GM12878 (cell line): ENCODE measurements around the gene ARHGAP26. TPM values are rescaled to one million over a fixed set of nuclear protein-coding genes. Genes with fewer than 3 reads are reported as not detected.

ENCODE experiments used
- ATAC-seq: fragments of 200-7000 bp; cut with Tn5 transposase; 3 replicates; pipeline ENCODE4 v1.9.1; 2020; ENCODE audit warnings: mild to moderate bottlenecking, moderate library complexity
- BruUV-seq: library from RNA; stranded (reverse); fragments of 400-500 nt; replicated peaks from 2 replicates; lab custom pipeline; 2021; lab: Mats Ljungman, UMichigan
- CTCF ChIA-PET: fragments of 300-600 bp; sonication (Branson Sonifier 250); formaldehyde crosslinking; extraction: SDS; loops from one replicate; lab custom pipeline; 2021; ENCODE audit warnings: inconsistent platforms; lab: Yijun Ruan, JAX
- POLR2A ChIA-PET: fragments of 350-600 bp; formaldehyde crosslinking; extraction: SDS; loops from one replicate; lab custom pipeline; 2021; ENCODE audit warnings: inconsistent platforms; lab: Charles Lee
- RAD21 ChIA-PET: fragments of 300-600 bp; sonication (Branson Sonifier 250); formaldehyde crosslinking; loops from one replicate; lab custom pipeline; 2023; ENCODE audit warnings: antibody characterized with exemption; ENCODE audit not compliant: unreplicated experiment; lab: Charles Lee
- SMC1A ChIA-PET: fragments of 300-600 bp; sonication (Branson Sonifier 250); formaldehyde crosslinking; loops from one replicate; lab custom pipeline; 2023; ENCODE audit not compliant: unreplicated experiment, uncharacterized antibody; lab: Charles Lee
- DNase-seq: peaks from one replicate; pipeline ENCODE4 v3.0.0-alpha.2; 2011; ENCODE audit warnings: low read depth, low spot score
- FAIRE-seq: peaks from 3 replicates; lab custom pipeline; 2011; peaks lifted over from hg19 to GRCh38; lab: Jason Lieb, UNC
- H2AFZ ChIP-seq: 2 replicates; pipeline ENCODE4 v1.6.0; 2011; ENCODE audit warnings: low read depth, low read length, control low read depth; ENCODE audit not compliant: control insufficient read depth
- H3K27ac ChIP-seq: 2 replicates; pipeline ENCODE4 v1.5.1; 2011; ENCODE audit warnings: control low read depth; ENCODE audit not compliant: control insufficient read depth, insufficient read depth
- H3K27me3 ChIP-seq, 2 experiments: replicated peaks in 1 of 2; 2 replicates each; pipeline versions ENCODE4 v1.6.0 to v1.6.1; 2011; ENCODE audit warnings: low read length in 1 of 2; ENCODE audit not compliant: control insufficient read depth in 2 of 2, insufficient read depth in 2 of 2
- H3K36me3 ChIP-seq, 2 experiments: 2 replicates each; pipeline ENCODE4 v1.5.1; 2011; ENCODE audit warnings: low read length in 1 of 2; ENCODE audit not compliant: control insufficient read depth in 2 of 2, insufficient read depth in 2 of 2
- H3K4me1 ChIP-seq: 2 replicates; pipeline ENCODE4 v1.6.1; 2011; ENCODE audit warnings: mild to moderate bottlenecking, low read length, moderate library complexity, mixed read lengths; ENCODE audit not compliant: control insufficient read depth, insufficient read depth
- H3K4me2 ChIP-seq: 2 replicates; pipeline ENCODE4 v1.6.0; 2011; ENCODE audit warnings: control low read depth; ENCODE audit not compliant: control insufficient read depth, insufficient read depth
- H3K4me3 ChIP-seq: fragments of 200-600 bp; sonication (generic); 2 replicates; pipeline ENCODE4 v1.5.1; 2016
- H3K79me2 ChIP-seq: 2 replicates; pipeline ENCODE4 v1.6.0; 2011; ENCODE audit warnings: low read length; ENCODE audit not compliant: control insufficient read depth, insufficient read depth
- H3K9ac ChIP-seq: 2 replicates; pipeline ENCODE4 v1.8.0; 2011; ENCODE audit warnings: low read length, control low read depth, mixed read lengths; ENCODE audit not compliant: control insufficient read depth, insufficient read depth
- H3K9me3 ChIP-seq: replicated peaks from 3 replicates; pipeline ENCODE4 v1.5.1; 2011; ENCODE audit warnings: mild to moderate bottlenecking, low read length; ENCODE audit not compliant: control insufficient read depth, insufficient read depth
- H4K20me1 ChIP-seq: 2 replicates; pipeline ENCODE4 v1.6.0; 2011; ENCODE audit not compliant: control insufficient read depth, insufficient read depth
- BHLHE40 ChIP-seq, 2 experiments: fragments of 450-650 bp in 1 of 2; IDR thresholded peaks; 2 replicates each; pipeline ENCODE4 v1.6.1; 2011 to 2017; ENCODE audit warnings: low read depth in 2 of 2, borderline replicate concordance in 1 of 2, improper control_type of control experiment in 1 of 2, low read length in 1 of 2, mild to moderate bottlenecking in 1 of 2
- CREB1 ChIP-seq: IDR thresholded peaks from 2 replicates; pipeline ENCODE4 v1.6.1; 2012; ENCODE audit warnings: low read depth, mild to moderate bottlenecking, inconsistent platforms
- CREM ChIP-seq: IDR thresholded peaks from 2 replicates; pipeline ENCODE4 v1.6.1; 2014; ENCODE audit warnings: antibody characterized with exemption, low read depth
- EGR1 ChIP-seq, 2 experiments: IDR thresholded peaks; 1 replicate in 1 of 2; 2 replicates in 1 of 2; pipeline ENCODE4 v1.6.1; 2011 to 2012; ENCODE audit warnings: low read depth in 2 of 2, low read length in 2 of 2, borderline replicate concordance in 1 of 2, mild to moderate bottlenecking in 1 of 2, moderate library complexity in 1 of 2
- HSF1 ChIP-seq: fragments of 150-350 bp; IDR thresholded peaks from 2 replicates; pipeline ENCODE4 v1.6.1; 2014; ENCODE audit warnings: mild to moderate bottlenecking, low read depth, low read length
- KAT2A ChIP-seq: conservative IDR thresholded peaks from 2 replicates; pipeline ENCODE4 v1.6.1; 2011; ENCODE audit warnings: low read depth, low read length; ENCODE audit not compliant: control insufficient read depth
- MTA3 ChIP-seq: IDR thresholded peaks from 2 replicates; pipeline ENCODE4 v1.6.1; 2012; ENCODE audit warnings: low read length, inconsistent platforms, borderline replicate concordance
- NFXL1 ChIP-seq: fragments of 450-650 bp; IDR thresholded peaks from 2 replicates; pipeline ENCODE4 v1.6.1; 2017; ENCODE audit warnings: antibody characterized with exemption, mild to moderate bottlenecking, borderline replicate concordance
- PAX5 ChIP-seq: IDR thresholded peaks from 2 replicates; pipeline ENCODE4 v1.6.1; 2011; ENCODE audit warnings: low read depth, low read length, borderline replicate concordance
- PAX8 ChIP-seq: fragments of 450-650 bp; IDR thresholded peaks from 2 replicates; pipeline ENCODE4 v1.6.1; 2017; ENCODE audit warnings: mild to moderate bottlenecking, moderate library complexity
- SMARCA5 ChIP-seq: fragments of 450-650 bp; IDR thresholded peaks from 2 replicates; pipeline ENCODE4 v1.6.1; 2017; ENCODE audit warnings: mild to moderate bottlenecking
- SREBF2 ChIP-seq: IDR thresholded peaks from 2 replicates; pipeline ENCODE4 v1.6.1; 2012; ENCODE audit warnings: mild to moderate bottlenecking, low read length
- SUZ12 ChIP-seq: fragments of 200-600 bp; sonication (generic); IDR thresholded peaks from one replicate; pipeline ENCODE4 v1.6.1; 2018; ENCODE audit warnings: antibody characterized with exemption, mild to moderate bottlenecking; ENCODE audit not compliant: unreplicated experiment
- ZNF274 ChIP-seq: IDR thresholded peaks from one replicate; pipeline ENCODE4 v1.8.0; 2011; ENCODE audit not compliant: insufficient read length, insufficient read depth
- ZZZ3 ChIP-seq: IDR thresholded peaks from 2 replicates; pipeline ENCODE4 v1.6.1; 2011; ENCODE audit warnings: low read depth; ENCODE audit not compliant: control insufficient read depth, insufficient read length
- WGBS: methylation state at CpG from one replicate; pipeline ENCODE4 v1.1.6; 2016; ENCODE audit warnings: low lambda C conversion rate; ENCODE audit not compliant: insufficient replicate concordance, insufficient coverage; ENCODE audit errors: missing lambda C conversion rate; 5-methylcytosine and 5-hydroxymethylcytosine counted together
- in situ Hi-C: fragments of 300-500 bp; cut with MboI; formaldehyde crosslinking; loops from 9 replicates; pipeline ENCODE4 v1.14.3; 2018; ENCODE audit warnings: mixed read lengths
- intact Hi-C: fragments of 100-400 bp; cut with micrococcal nuclease; formaldehyde crosslinking; loops from one replicate; pipeline ENCODE4 v1.14.2; 2022; ENCODE audit not compliant: unreplicated experiment
- polyA plus RNA-seq, 11 experiments: library from polyadenylated mRNA; depleted of rRNA in 4 of 11; unstranded in 6 of 11; stranded (reverse) in 5 of 11; fragments of >200 nt; fragmentation: Nextera tagmentation in 4 of 11; fragmentation: Illumina TruSeq in 1 of 11; extraction: Ambion mirVana in 4 of 11; extraction: Trizol in 1 of 11; gene quantifications; 1 replicate in 1 of 11; 2 replicates in 10 of 11; pipeline versions ENCODE4 v1.2.1 to v1.2.3, GENCODE V29; 2011 to 2016; ENCODE audit warnings: inconsistent platforms in 2 of 11, missing spikeins in 2 of 11, low read depth in 1 of 11
- total RNA-seq, 4 experiments: library from RNA; depleted of rRNA in 3 of 4; stranded (reverse); fragments of >200 nt in 3 of 4; fragmentation: Illumina TruSeq in 1 of 4; extraction: Trizol in 1 of 4; gene quantifications; 2 replicates each; pipeline versions ENCODE4 v1.2.1 to v1.2.3, GENCODE V29; 2013 to 2021

The ARHGAP26 gene
- total and polyA plus RNA-seq, 10 of the 15 experiments (the other 5 are each of a cell fraction or from before 2014, with no cell fraction given) = 9.4 to 41.5 (median 19.3) TPM

- Histone ChIP-seq H3K4me2 (no peak overlapping the region), H3K36me3 (peaks cover 0 to 5% of the 10 kb centered on the region in 2 experiments; a peak in 2 of 4 replicates), H3K27me3 (no peaks in the 10 kb centered on the region), H2AFZ (no peak overlapping the region), H3K9ac (no peak overlapping the region), H3K79me2 (no peaks in the 10 kb centered on the region; the same call in 1 of the 2 replicates), H3K4me1 (no peaks in the 10 kb centered on the region), H3K4me3 (no peak overlapping the region), H3K9me3 (no peaks in the 10 kb centered on the region), H3K27ac (no peak overlapping the region), H4K20me1 (no peaks in the 10 kb centered on the region)
- POLR2A ChIA-PET = interaction anchor here (1.1 to 4.7 kb wide), 3 partner anchors 8 to 32 kb away, joined by 3 to 17 read pairs (median 3); no protein-coding TSS in a partner anchor
- 97% methylated on average over 11 of the region's 11 CpGs for WGBS
- intact Hi-C loops (no loop called here), in situ Hi-C loops (no loop called here)
- DNase-seq (no peak), ATAC-seq (no peak), FAIRE-seq (no peak)
- CTCF ChIA-PET = interaction anchor here (0.7 to 1.5 kb wide), 4 partner anchors 9 to 124 kb away, joined by 3 read pairs; no protein-coding TSS in a partner anchor
- TF ChIP-seq SREBF2 (no peak), ZZZ3 (no peak), CREM (no peak), NFXL1 (no peak), SMARCA5 (no peak)
- BruUV-seq = no TSS peak
- SMC1A ChIA-PET = interaction anchor here (0.6 to 6.9 kb wide), 15 partner anchors 9 to 93 kb away, joined by 3 to 49 read pairs (median 4); no protein-coding TSS in a partner anchor
- RAD21 ChIA-PET = interaction anchor here (0.5 to 1.2 kb wide), 4 partner anchors 8 to 100 kb away, joined by 3 to 5 read pairs (median 4); no protein-coding TSS in a partner anchor
Observed at GRCh38 chr5:143133721-143134120, 363.5 kb downstream of the ARHGAP26 start.

GRCh38 chr5:143134269-143134668 is 364.1 kb downstream of the ARHGAP26 start:
- SMC1A ChIA-PET = interaction anchor here (0.6 to 6.9 kb wide), 12 partner anchors 8 to 94 kb away, joined by 3 to 49 read pairs (median 4); no protein-coding TSS in a partner anchor
- Histone ChIP-seq H4K20me1 (no peaks in the 10 kb centered on the region), H3K79me2 (no peaks in the 10 kb centered on the region), H3K9me3 (no peaks in the 10 kb centered on the region), H3K9ac (no peak overlapping the region), H3K4me3 (no peak overlapping the region), H3K36me3 (peaks cover 0 to 5% of the 10 kb centered on the region in 2 experiments; a peak in 2 of 4 replicates), H3K27ac (no peak overlapping the region), H2AFZ (no peak overlapping the region), H3K4me1 (no peaks in the 10 kb centered on the region), H3K4me2 (no peak overlapping the region), H3K27me3 (no peaks in the 10 kb centered on the region)
- no TSS peak for BruUV-seq
- RAD21 ChIA-PET = interaction anchor here (0.8 to 2.0 kb wide), 3 partner anchors 9 to 69 kb away, joined by 3 to 5 read pairs (median 4); no protein-coding TSS in a partner anchor
- DNase-seq (no peak), FAIRE-seq (no peak), ATAC-seq (no peak)
- WGBS = 100% methylated on average over 3 of the region's 3 CpGs
- CTCF ChIA-PET = interaction anchor here (1.5 to 2.8 kb wide), 2 partner anchors 10 to 116 kb away, joined by 3 to 14 read pairs; no protein-coding TSS in a partner anchor
- in situ Hi-C loops = no loop called here
- POLR2A ChIA-PET = interaction anchor here (4.7 kb wide), 1 partner anchor 8 kb away, joined by 17 read pairs; no protein-coding TSS in a partner anchor
- intact Hi-C loops = no loop called here
- TF ChIP-seq CREB1 (no peak), ZNF274 (no peak), PAX5 (no peak), SUZ12 (no peak), MTA3 (no peak), EGR1 (IDR thresholded peaks at IDR 0.05; ENCODE audit: borderline replicate concordance in 1 of 2, low read depth in 2 of 2, low read length in 2 of 2) (no peak), BHLHE40 (IDR thresholded peaks at IDR 0.05; ENCODE audit: borderline replicate concordance in 1 of 2, low read depth in 2 of 2, low read length in 1 of 2) (no peak), KAT2A (no peak), HSF1 (no peak), PAX8 (no peak)
